ENCODE measurements around the gene SPATA2. TPM values are rescaled to one million over a fixed set of nuclear protein-coding genes. Genes with fewer than 3 reads are reported as not detected.

SPATA2 gene
- total and polyA plus RNA-seq, 2 of the 8 experiments (the other 6 are each of a cell fraction or from before 2014, with no cell fraction given), result 11.0 to 13.0 TPM

- Histone ChIP-seq H4K5ac (ENCODE audit: insufficient read length, low read depth, low read length) (no peak overlapping the region), H3K4me2 (ENCODE audit: insufficient read depth in 1 of 2, low read depth in 2 of 2, low read length in 2 of 2) (no peak overlapping the region), H3K4me1 (replicated peaks in 1 of 4; ENCODE audit: control insufficient read depth in 3 of 4, insufficient read depth in 4 of 4, low read length in 3 of 4) (no peaks in the 10 kb centered on the region), H3K79me2 (ENCODE audit: control insufficient read depth in 1 of 2, insufficient read depth in 2 of 2, low read length in 2 of 2) (no peaks in the 10 kb centered on the region), H2AK5ac (ENCODE audit: low read depth, low read length) (no peak overlapping the region), H3K27me3 (replicated peaks in 1 of 4; ENCODE audit: control insufficient read depth in 3 of 4, extremely low read depth in 1 of 4, insufficient read depth in 3 of 4, low read length in 3 of 4) (no peaks in the 10 kb centered on the region), H3K23ac (ENCODE audit: insufficient read length) (no peak overlapping the region), H2BK5ac (ENCODE audit: low read depth, low read length) (no peak overlapping the region), H3K14ac (ENCODE audit: insufficient read length) (no peak overlapping the region), H2AFZ (ENCODE audit: low read length) (no peak overlapping the region), H4K20me1 (replicated peaks in 1 of 2; ENCODE audit: control insufficient read depth in 1 of 2, insufficient read depth in 2 of 2, low read length in 2 of 2) (no peaks in the 10 kb centered on the region), H3K18ac (ENCODE audit: extremely low read depth, low read length) (no peak overlapping the region), H3K9ac (replicated peaks in 1 of 4; ENCODE audit: extremely low read depth in 1 of 4, low read depth in 3 of 4, low read length in 3 of 4) (no peak overlapping the region), H4K91ac (replicated peaks; ENCODE audit: insufficient read length, low read length) (no peak overlapping the region), H2BK120ac (replicated peaks; ENCODE audit: low read depth, low read length) (no peak overlapping the region), H3K56ac (replicated peaks; ENCODE audit: insufficient read length, low read depth, low read length) (no peak overlapping the region), H3K36me3 (ENCODE audit: control insufficient read depth in 2 of 4, insufficient read depth in 4 of 4, low read length in 3 of 4) (peaks cover 0 to 7% (median 3%) of the 10 kb centered on the region in 4 experiments; a peak in 4 of 8 replicates), H3K79me1 (ENCODE audit: low read depth, low read length) (no peaks in the 10 kb centered on the region), H3K23me2 (ENCODE audit: low read depth, low read length) (no peaks in the 10 kb centered on the region), H4K8ac (ENCODE audit: extremely low read depth, insufficient read depth, low read length) (no peak overlapping the region), H2BK20ac (ENCODE audit: low read length) (no peak overlapping the region), H3K4ac (replicated peaks; ENCODE audit: insufficient read length, low read depth, low read length) (no peak overlapping the region), H2BK12ac (ENCODE audit: low read depth, low read length) (no peak overlapping the region), H2BK15ac (ENCODE audit: low read length) (no peak overlapping the region), H3K9me3 (ENCODE audit: insufficient read depth in 2 of 2, low read depth in 1 of 2, low read length in 1 of 2) (no peaks in the 10 kb centered on the region), H3K4me3 (ENCODE audit: extremely low read depth in 1 of 4, insufficient read depth in 2 of 4, low read depth in 3 of 4, low read length in 4 of 4) (no peak overlapping the region), H3K27ac (ENCODE audit: low read depth, low read length) (no peak overlapping the region)
- no peak for FAIRE-seq
- no peak for TF ChIP-seq KDM4A (IDR thresholded peaks at IDR 0.05; ENCODE audit: low read depth, low read length, severe bottlenecking)
- no peak for TF ChIP-seq RAD21 (IDR thresholded peaks at IDR 0.05 in 1 of 2, conservative IDR thresholded peaks at IDR 0.05 in 1 of 2; ENCODE audit: low read depth in 2 of 2, low read length in 2 of 2)
- no peak for TF ChIP-seq CHD1 (IDR thresholded peaks at IDR 0.05; ENCODE audit: low read depth, low read length)
- TF ChIP-seq SIRT6 (IDR thresholded peaks at IDR 0.05; ENCODE audit: low read length), result no peak
- no peak for TF ChIP-seq JUND (IDR thresholded peaks at IDR 0.05; ENCODE audit: low read length)
- TF ChIP-seq BCL11A (IDR thresholded peaks at IDR 0.05; ENCODE audit: low read depth in 2 of 2, low read length in 2 of 2), result no peak
- TF ChIP-seq MAFK (IDR thresholded peaks at IDR 0.05; ENCODE audit: low read depth, low read length), result no peak
- 94% methylated on average over 1 of the region's 4 CpGs; no CpG with 5 or more reads in 1 of the 2 experiments for WGBS, 2 experiments (ENCODE audit: extremely low coverage in 1 of 2, insufficient coverage in 1 of 2, insufficient read length in 1 of 2, insufficient replicate concordance in 2 of 2, low coverage in 1 of 2, low lambda C conversion rate in 2 of 2, missing lambda C conversion rate in 1 of 2)
- POLR2A ChIA-PET (ENCODE audit: partially characterized antibody), result no interaction called here
- DNase-seq (ENCODE audit: low read depth in 1 of 2, low spot score in 2 of 2), result no peak
- CTCF ChIA-PET (ENCODE audit: partially characterized antibody), result no interaction called here
These were observed 46.1 kb upstream of the SPATA2 start for GRCh38 chr20:49961413-49961812.

All from H1 (cell line).